ENCODE results near the gene TAS2R13.

DNA sequence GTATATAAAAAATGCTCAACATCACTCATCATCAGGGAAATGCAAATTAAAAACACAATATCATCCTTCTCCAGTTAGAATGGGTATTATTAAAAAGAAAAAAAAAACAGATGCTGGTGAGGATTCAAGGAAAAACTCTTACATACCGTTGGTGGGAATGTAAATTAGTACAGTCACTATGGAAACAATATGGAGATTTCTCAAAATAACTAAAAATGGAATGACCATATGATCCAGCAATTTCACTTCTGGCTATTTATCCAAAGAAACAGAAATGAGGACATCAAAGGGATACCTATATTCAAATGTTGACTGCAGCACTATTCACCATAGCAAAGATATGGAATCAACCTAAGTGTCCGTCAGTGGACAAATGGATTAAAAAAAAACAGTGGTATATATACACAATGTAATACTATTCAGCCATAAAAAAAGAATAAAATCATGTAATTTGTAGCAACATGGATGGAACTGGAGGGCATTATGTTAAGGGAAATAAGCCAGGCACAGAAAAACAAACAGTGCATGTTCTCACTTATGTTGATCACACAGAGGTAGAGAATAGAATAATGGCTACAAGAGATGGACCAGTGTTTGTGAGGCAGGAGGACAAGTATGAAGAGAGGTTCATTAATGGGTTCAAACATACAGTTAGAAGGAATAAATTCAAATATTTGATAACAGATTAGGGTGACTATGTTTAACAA, 45.7 kb downstream of the TAS2R13 start:
- TF ChIP-seq POLR2A (IDR thresholded peaks at IDR 0.05) (no peak), CTCF (IDR thresholded peaks at IDR 0.05) (no peak)
